Cardiac fibroblast (primary cell): ENCODE data around the gene LSM3.

Experiments used
- DNase-seq, 2 donors: peaks; one replicate each; pipeline versions ENCODE4 v3.0.0 to v3.0.0-alpha.2; 2010; ENCODE audit warnings: low read depth in 2 of 2
- H3K4me3 ChIP-seq, 2 donors: replicated peaks in 1 of 2; 1 replicate in 1 of 2; 2 replicates in 1 of 2; pipeline ENCODE4 v1.5.1; 2011; ENCODE audit warnings: low read depth in 2 of 2, low read length in 2 of 2, mild to moderate bottlenecking in 2 of 2, moderate library complexity in 1 of 2
- CTCF ChIP-seq: IDR thresholded peaks from one replicate; pipeline ENCODE4 v1.5.1; 2011; ENCODE audit warnings: low read depth, mild to moderate bottlenecking, low read length, inconsistent platforms

LSM3 gene

GRCh38 chr3:14156843-14157561 is 21.6 kb upstream of the LSM3 start:
- no peak for DNase-seq
- TF ChIP-seq CTCF, result no peak
- H3K4me3 ChIP-seq, result no peak overlapping the region

- no peak for DNase-seq
- H3K4me3 ChIP-seq, result no peak overlapping the region
- no peak for TF ChIP-seq CTCF
Observed at GRCh38 chr3:14157951-14158350, 20.7 kb upstream of the LSM3 start.

- TF ChIP-seq CTCF, result no peak
- no peak overlapping the region for H3K4me3 ChIP-seq
- no peak for DNase-seq
Observed at GRCh38 chr3:14158370-14158769, 20.2 kb upstream of the LSM3 start.

DNA sequence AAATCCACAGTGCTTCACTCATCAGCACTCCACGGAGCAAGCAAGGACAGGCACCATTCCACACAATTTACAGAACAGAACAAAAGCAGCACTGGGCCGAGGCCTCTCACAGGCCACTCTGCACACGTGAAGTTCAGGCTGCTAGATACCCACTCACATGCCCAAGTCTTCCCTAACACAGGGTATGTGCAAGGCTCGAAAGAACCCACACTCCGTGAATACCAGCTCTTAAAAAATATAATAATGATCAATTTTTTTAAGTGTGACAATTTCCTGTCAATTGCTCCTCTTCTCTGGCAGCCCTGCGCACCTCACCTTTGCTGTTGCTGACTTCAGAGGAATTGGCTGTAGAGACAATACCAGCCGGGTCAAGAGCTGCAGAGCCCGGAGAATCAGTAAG is 19.2 kb upstream of the LSM3 start:
- H3K4me3 ChIP-seq, result no peak overlapping the region
- DNase-seq, result no peak
- TF ChIP-seq CTCF, result no peak

GRCh38 chr3:14161282-14161681 is 17.3 kb upstream of the LSM3 start:
- no peak overlapping the region for H3K4me3 ChIP-seq
- no peak for TF ChIP-seq CTCF

GRCh38 chr3:14162178-14162577 is 16.4 kb upstream of the LSM3 start:
- peak in 1 of 2 donors; percentile 46 for DNase-seq
- no peak for TF ChIP-seq CTCF
- no peak overlapping the region for H3K4me3 ChIP-seq

More at GRCh38 chr3:14161282-14161681, 17.3 kb upstream of the LSM3 start:
- DNase-seq, result no peak
